ENCODE measurements around the gene CNRIP1. TPM values are rescaled to one million over a fixed set of nuclear protein-coding genes. Genes with fewer than 3 reads are reported as not detected.
A peak's percentile ranks its signal among the peaks of the same experiment; 100 is the strongest.

CNRIP1 gene
- total RNA-seq, 1 donor from 2014 or later: 21.8 TPM

DNA sequence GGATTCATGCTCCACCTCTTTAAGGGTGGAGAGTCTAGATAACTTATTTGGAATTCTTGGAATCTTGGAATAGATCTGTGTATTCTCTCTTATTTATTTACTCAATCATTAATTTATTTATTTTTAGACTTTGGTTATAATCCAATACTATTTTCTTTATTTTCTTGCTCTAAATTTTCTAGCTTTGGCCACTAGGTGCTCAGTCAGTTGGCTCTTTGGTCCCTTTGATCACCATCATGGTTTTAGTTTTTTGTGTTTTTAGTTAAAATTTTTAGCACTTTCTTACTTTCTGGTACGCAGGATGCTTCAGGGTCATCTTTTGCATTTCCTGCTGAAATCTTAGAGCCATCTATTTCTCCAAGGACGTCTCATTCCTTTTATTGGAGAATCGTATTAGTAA lies 40.1 kb upstream of the CNRIP1 start:
- no peak for DNase-seq (ENCODE audit: low spot score)
- Mint-ChIP-seq H3K4me3 (ENCODE audit: unreplicated experiment) (no peak overlapping the region), H3K36me3 (ENCODE audit: low read depth, unreplicated experiment) (no peaks in the 10 kb centered on the region), H3K4me1 (ENCODE audit: unreplicated experiment) (no peaks in the 10 kb centered on the region), H3K27ac (ENCODE audit: unreplicated experiment) (no peak overlapping the region), H3K27me3 (ENCODE audit: unreplicated experiment) (peaks cover 4% of the 10 kb centered on the region), H3K9me3 (ENCODE audit: unreplicated experiment) (no peaks in the 10 kb centered on the region)
- TF ChIP-seq, protein P1, sequence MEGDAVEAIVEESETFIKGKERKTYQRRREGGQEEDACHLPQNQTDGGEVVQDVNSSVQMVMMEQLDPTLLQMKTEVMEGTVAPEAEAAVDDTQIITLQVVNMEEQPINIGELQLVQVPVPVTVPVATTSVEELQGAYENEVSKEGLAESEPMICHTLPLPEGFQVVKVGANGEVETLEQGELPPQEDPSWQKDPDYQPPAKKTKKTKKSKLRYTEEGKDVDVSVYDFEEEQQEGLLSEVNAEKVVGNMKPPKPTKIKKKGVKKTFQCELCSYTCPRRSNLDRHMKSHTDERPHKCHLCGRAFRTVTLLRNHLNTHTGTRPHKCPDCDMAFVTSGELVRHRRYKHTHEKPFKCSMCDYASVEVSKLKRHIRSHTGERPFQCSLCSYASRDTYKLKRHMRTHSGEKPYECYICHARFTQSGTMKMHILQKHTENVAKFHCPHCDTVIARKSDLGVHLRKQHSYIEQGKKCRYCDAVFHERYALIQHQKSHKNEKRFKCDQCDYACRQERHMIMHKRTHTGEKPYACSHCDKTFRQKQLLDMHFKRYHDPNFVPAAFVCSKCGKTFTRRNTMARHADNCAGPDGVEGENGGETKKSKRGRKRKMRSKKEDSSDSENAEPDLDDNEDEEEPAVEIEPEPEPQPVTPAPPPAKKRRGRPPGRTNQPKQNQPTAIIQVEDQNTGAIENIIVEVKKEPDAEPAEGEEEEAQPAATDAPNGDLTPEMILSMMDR (IDR thresholded peaks at IDR 0.05; ENCODE audit: unreplicated experiment): peak; percentile 51

DNA sequence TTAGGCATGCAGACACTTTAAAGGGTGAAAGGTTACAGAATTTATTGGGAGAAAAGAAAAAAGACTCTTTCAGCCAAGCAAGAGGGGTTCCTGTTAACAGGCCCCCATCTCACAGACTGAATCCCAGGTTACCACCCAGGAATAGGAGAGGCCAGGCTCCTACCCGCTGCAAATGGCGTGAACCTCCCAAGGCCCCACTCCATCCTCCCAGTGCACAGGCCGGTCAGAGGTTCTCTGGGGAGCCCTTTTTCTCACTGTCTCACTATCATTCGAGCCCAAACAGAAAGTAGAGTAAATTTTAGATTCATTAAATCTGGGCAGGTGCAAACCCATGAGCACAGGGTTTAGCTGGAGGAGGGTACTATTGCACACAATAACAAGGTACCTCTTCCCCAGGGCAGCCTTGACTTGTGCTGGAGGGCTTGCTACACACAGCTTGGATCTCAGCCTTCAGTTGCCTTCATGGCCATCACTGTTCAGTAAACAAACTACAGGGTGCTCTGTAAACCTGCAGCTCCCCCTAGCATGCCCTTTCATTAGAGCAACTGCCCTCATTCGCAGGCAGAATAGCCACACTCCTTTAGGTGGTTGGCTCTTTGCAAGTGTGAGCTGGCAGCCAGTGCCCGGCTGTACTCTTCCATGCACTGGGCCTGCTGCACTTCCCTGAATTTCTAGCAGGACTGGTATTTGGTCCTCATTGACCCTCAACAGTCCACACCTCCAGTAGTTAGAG lies 38.0 kb upstream of the CNRIP1 start:
- Mint-ChIP-seq H3K4me1 (ENCODE audit: unreplicated experiment) (no peaks in the 10 kb centered on the region), H3K27ac (ENCODE audit: unreplicated experiment) (no peak overlapping the region), H3K9me3 (ENCODE audit: unreplicated experiment) (no peaks in the 10 kb centered on the region), H3K27me3 (ENCODE audit: unreplicated experiment) (peaks cover 4% of the 10 kb centered on the region), H3K4me3 (ENCODE audit: unreplicated experiment) (no peak overlapping the region), H3K36me3 (ENCODE audit: low read depth, unreplicated experiment) (no peaks in the 10 kb centered on the region)
- DNase-seq (ENCODE audit: low spot score): peak; percentile 57
- TF ChIP-seq, protein P1 (IDR thresholded peaks at IDR 0.05; ENCODE audit: unreplicated experiment): no peak

DNA sequence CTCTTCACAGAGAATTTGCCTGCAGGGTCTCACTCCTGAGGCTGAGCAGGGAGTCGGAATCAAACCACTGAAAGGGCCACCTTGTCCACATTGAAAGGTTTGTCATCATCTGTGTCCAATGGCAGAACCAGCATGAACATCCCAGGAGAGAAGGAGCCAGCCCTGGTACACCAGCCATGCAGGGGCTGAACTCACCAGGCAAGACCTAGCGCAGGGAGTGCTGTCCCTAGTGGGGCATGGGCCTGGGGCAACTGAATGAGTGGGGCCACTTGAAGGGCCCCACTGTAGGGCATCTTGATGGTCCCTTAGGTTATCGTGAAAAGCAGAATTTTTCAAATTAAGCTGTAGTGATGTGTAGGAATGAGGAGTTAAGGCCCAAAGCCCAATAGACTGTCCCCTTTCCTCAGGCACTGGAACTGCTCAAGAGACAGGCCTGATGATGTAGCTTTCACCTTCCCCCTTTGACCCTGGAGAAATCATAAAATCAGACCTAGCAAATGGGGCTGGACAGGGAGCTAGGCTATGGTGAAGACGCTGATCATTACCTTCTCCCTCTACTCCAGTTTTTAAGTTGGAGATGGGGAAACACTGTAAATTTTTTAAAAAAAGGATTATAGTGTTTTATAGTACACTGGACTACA lies 37.0 kb upstream of the CNRIP1 start:
- TF ChIP-seq, protein P1 (IDR thresholded peaks at IDR 0.05; ENCODE audit: unreplicated experiment): no peak
- Mint-ChIP-seq H3K36me3 (ENCODE audit: low read depth, unreplicated experiment) (no peaks in the 10 kb centered on the region), H3K4me1 (ENCODE audit: unreplicated experiment) (no peaks in the 10 kb centered on the region), H3K9me3 (ENCODE audit: unreplicated experiment) (no peaks in the 10 kb centered on the region), H3K4me3 (ENCODE audit: unreplicated experiment) (no peak overlapping the region), H3K27me3 (ENCODE audit: unreplicated experiment) (peaks cover 4% of the 10 kb centered on the region), H3K27ac (ENCODE audit: unreplicated experiment) (no peak overlapping the region)
- no peak for DNase-seq (ENCODE audit: low spot score)

DNA sequence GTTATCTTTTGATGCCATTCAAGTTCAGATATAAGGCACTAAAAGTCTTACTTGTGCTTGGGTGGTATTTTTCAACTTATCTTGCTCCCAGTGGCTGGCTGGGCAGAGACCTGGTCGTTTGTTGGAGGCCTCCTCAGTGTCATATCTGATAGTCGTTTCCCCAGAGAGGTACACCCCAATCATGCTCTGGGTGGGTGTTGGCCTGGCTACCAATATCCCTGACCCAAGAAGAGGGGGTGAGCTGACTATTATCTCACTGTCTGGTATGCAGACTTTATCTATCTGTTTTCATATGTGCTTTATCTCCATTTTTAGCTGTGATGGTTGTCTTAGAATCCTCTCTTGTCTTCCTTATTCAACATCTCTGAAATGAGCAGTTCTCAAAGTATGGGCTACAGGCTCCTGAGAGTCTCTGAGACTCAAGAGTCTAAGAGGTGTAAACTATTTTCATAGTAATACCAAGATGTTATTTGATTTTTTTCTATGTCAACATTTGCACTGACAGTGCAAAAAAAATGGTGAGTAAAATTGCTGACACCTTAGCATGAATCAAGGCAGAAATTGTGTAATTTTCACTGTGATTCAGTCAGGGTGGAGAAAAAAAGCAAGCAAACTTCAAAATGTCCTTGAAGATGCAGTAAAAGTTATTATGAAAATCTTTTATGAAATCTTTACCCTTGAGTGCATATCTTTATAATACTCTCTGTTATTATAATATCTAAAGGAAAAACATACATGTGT lies 33.1 kb upstream of the CNRIP1 start:
- TF ChIP-seq, protein P1 (IDR thresholded peaks at IDR 0.05; ENCODE audit: unreplicated experiment): no peak
- H3K9me3 Mint-ChIP-seq (ENCODE audit: unreplicated experiment): no peaks in the 10 kb centered on the region
- H3K4me3 Mint-ChIP-seq (ENCODE audit: unreplicated experiment): no peak overlapping the region
- DNase-seq (ENCODE audit: low spot score): no peak
- H3K4me1 Mint-ChIP-seq (ENCODE audit: unreplicated experiment): no peaks in the 10 kb centered on the region
- H3K27ac Mint-ChIP-seq (ENCODE audit: unreplicated experiment): no peak overlapping the region
- H3K36me3 Mint-ChIP-seq (ENCODE audit: low read depth, unreplicated experiment): no peaks in the 10 kb centered on the region
- peaks cover 3% of the 10 kb centered on the region for H3K27me3 Mint-ChIP-seq (ENCODE audit: unreplicated experiment)

Data from endothelial cell (in vitro differentiated cells).